Neural cell (in vitro differentiated cells): Measurements from ENCODE around the gene CACNA1C. TPM values are rescaled to one million over a fixed set of nuclear protein-coding genes. Genes with fewer than 3 reads are reported as not detected.

Source experiments
- H2AFZ ChIP-seq: fragments of 200-600, 300-800 bp; sonication (generic), shearing (Covaris generic); 2 replicates; pipeline ENCODE4 v1.6.0; 2014; ENCODE audit warnings: low read depth, mild to moderate bottlenecking, antibody characterized with exemption, low read length, moderate library complexity
- H3F3A ChIP-seq: fragments of 200-600 bp; shearing (Covaris generic); 2 replicates; pipeline ENCODE4 v1.6.1; 2016; ENCODE audit warnings: mild to moderate bottlenecking, moderate library complexity, mixed read lengths, antibody characterized with exemption, low read length; ENCODE audit not compliant: insufficient read depth, poor library complexity, severe bottlenecking
- H3K27ac ChIP-seq: fragments of 200-600, 300-800 bp; sonication (generic), shearing (Covaris generic); 2 replicates; pipeline ENCODE4 v1.5.1; 2014; ENCODE audit warnings: mild to moderate bottlenecking, low read length, moderate library complexity
- H3K27me3 ChIP-seq: fragments of 300-800, 200-600 bp; sonication (generic), shearing (Covaris generic); 2 replicates; pipeline ENCODE4 v1.6.0; 2014; ENCODE audit warnings: mild to moderate bottlenecking, low read depth, low read length, moderate library complexity; ENCODE audit not compliant: insufficient read depth
- H3K36me3 ChIP-seq: fragments of 300-800, 200-600 bp; sonication (generic), shearing (Covaris generic); 2 replicates; pipeline ENCODE4 v1.5.1; 2014; ENCODE audit warnings: mild to moderate bottlenecking, antibody characterized with exemption, low read length, moderate library complexity; ENCODE audit not compliant: insufficient read depth
- H3K4me2 ChIP-seq: fragments of 300-800, 200-600 bp; sonication (generic), shearing (Covaris generic); 2 replicates; pipeline ENCODE4 v1.6.0; 2014; ENCODE audit warnings: mild to moderate bottlenecking, low read length
- H3K4me3 ChIP-seq: fragments of 300-800, 200-600 bp; sonication (generic), shearing (Covaris generic); 2 replicates; pipeline ENCODE4 v1.5.1; 2014; ENCODE audit warnings: mild to moderate bottlenecking, low read length, moderate library complexity
- H3K79me2 ChIP-seq: fragments of 200-600 bp; shearing (Covaris generic); replicated peaks from 2 replicates; pipeline ENCODE4 v1.6.0; 2014; ENCODE audit warnings: mild to moderate bottlenecking, low read length, moderate library complexity; ENCODE audit not compliant: insufficient read depth
- H3K9ac ChIP-seq: fragments of 300-800, 200-600 bp; sonication (generic), shearing (Covaris generic); 2 replicates; pipeline ENCODE4 v1.6.1; 2016; ENCODE audit warnings: mild to moderate bottlenecking, low read length, mixed read lengths
- H3K9me2 ChIP-seq: fragments of 200-600 bp; shearing (Covaris generic); 2 replicates; pipeline ENCODE4 v1.6.1; 2016; ENCODE audit warnings: mild to moderate bottlenecking, low read length, mixed read lengths; ENCODE audit not compliant: insufficient read depth
- H3K9me3 ChIP-seq: fragments of 200-600, 300-800 bp; sonication (generic), shearing (Covaris generic); 2 replicates; pipeline ENCODE4 v1.6.1; 2016; ENCODE audit warnings: mild to moderate bottlenecking, mixed run types, low read length, moderate library complexity, mixed read lengths
- H4K20me1 ChIP-seq: fragments of 200-600 bp; shearing (Covaris generic); 2 replicates; pipeline ENCODE4 v1.6.1; 2016; ENCODE audit warnings: mild to moderate bottlenecking, mixed run types; ENCODE audit not compliant: insufficient read depth
- EP300 ChIP-seq: fragments of 450-650 bp; conservative IDR thresholded peaks from 2 replicates; pipeline ENCODE4 v1.6.1; 2014; ENCODE audit warnings: antibody characterized with exemption, mild to moderate bottlenecking, moderate library complexity; ENCODE audit not compliant: poor library complexity, severe bottlenecking
- EZH2 ChIP-seq: fragments of 200-600, 300-800 bp; shearing (Covaris generic), sonication (generic); IDR thresholded peaks from 2 replicates; pipeline ENCODE4 v1.6.1; 2014; ENCODE audit warnings: antibody characterized with exemption, low read length, borderline replicate concordance, mild to moderate bottlenecking; ENCODE audit not compliant: insufficient read depth, poor library complexity, severe bottlenecking
- MXI1 ChIP-seq: fragments of 450-650 bp; conservative IDR thresholded peaks from 2 replicates; pipeline ENCODE4 v1.6.1; 2014; ENCODE audit warnings: antibody characterized with exemption, mild to moderate bottlenecking; ENCODE audit not compliant: poor library complexity, severe bottlenecking
- POLR2AphosphoS5 ChIP-seq: IDR thresholded peaks from 2 replicates; pipeline ENCODE4 v1.6.1; 2012
- RAD21 ChIP-seq: fragments of 450-650 bp; conservative IDR thresholded peaks from 2 replicates; pipeline ENCODE4 v1.6.1; 2014; ENCODE audit warnings: antibody characterized with exemption, mild to moderate bottlenecking, moderate library complexity
- SMC3 ChIP-seq: fragments of 450-650 bp; conservative IDR thresholded peaks from 2 replicates; pipeline ENCODE4 v1.6.1; 2014; ENCODE audit warnings: antibody characterized with exemption, mild to moderate bottlenecking, moderate library complexity; ENCODE audit not compliant: poor library complexity
- TAF1 ChIP-seq: IDR thresholded peaks from 2 replicates; pipeline ENCODE4 v1.6.1; 2012; ENCODE audit warnings: low read depth
- polyA plus RNA-seq: library from polyadenylated mRNA; depleted of rRNA; stranded (reverse); fragments of >200 nt; gene quantifications from 2 replicates; pipeline ENCODE4 v1.2.3, GENCODE V29; 2014
- TF ChIP-seq, protein P1 (sequence below): IDR thresholded peaks from 2 replicates; pipeline ENCODE4 v1.6.1; 2012; ENCODE audit warnings: borderline replicate concordance
- TF ChIP-seq, protein P2 (sequence below): fragments of 450-650 bp; IDR thresholded peaks from 2 replicates; pipeline ENCODE4 v1.5.1; 2014; ENCODE audit warnings: antibody characterized with exemption, mild to moderate bottlenecking, moderate library complexity; ENCODE audit not compliant: poor library complexity, severe bottlenecking

CACNA1C gene
- polyA plus RNA-seq, 1 donor from 2014 or later = 9.7 TPM

DNA sequence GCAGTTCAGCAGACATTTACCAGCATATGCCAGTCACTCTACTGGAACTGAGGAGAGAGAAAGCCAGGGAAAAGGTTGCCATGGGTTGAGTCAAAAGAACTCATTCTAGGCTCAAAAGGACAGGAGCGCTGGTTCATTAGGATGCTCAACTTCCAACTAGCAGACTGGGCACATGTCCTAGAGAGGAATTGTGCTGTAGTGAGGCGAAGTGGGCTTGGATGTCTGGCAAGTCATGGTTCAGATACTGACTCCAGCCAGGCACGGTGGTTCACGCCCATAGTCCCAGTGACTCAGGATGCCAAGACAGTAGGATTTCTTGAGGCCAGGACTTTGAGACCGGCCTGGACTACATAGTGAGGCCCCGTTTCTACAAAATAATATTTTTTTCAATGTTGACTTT lies 281.5 kb downstream of the CACNA1C start:
- Histone ChIP-seq H3K36me3 (no peaks in the 10 kb centered on the region), H3K27me3 (no peaks in the 10 kb centered on the region), H3K9me2 (no peaks in the 10 kb centered on the region), H3K79me2 (no peaks in the 10 kb centered on the region), H3K27ac (no peak overlapping the region), H3F3A (no peaks in the 10 kb centered on the region), H3K4me2 (no peak overlapping the region), H3K9me3 (no peaks in the 10 kb centered on the region), H3K9ac (no peak overlapping the region), H3K4me3 (no peak overlapping the region), H2AFZ (no peak overlapping the region), H4K20me1 (no peaks in the 10 kb centered on the region)
- no peak for TF ChIP-seq TAF1
- TF ChIP-seq, protein P1, sequence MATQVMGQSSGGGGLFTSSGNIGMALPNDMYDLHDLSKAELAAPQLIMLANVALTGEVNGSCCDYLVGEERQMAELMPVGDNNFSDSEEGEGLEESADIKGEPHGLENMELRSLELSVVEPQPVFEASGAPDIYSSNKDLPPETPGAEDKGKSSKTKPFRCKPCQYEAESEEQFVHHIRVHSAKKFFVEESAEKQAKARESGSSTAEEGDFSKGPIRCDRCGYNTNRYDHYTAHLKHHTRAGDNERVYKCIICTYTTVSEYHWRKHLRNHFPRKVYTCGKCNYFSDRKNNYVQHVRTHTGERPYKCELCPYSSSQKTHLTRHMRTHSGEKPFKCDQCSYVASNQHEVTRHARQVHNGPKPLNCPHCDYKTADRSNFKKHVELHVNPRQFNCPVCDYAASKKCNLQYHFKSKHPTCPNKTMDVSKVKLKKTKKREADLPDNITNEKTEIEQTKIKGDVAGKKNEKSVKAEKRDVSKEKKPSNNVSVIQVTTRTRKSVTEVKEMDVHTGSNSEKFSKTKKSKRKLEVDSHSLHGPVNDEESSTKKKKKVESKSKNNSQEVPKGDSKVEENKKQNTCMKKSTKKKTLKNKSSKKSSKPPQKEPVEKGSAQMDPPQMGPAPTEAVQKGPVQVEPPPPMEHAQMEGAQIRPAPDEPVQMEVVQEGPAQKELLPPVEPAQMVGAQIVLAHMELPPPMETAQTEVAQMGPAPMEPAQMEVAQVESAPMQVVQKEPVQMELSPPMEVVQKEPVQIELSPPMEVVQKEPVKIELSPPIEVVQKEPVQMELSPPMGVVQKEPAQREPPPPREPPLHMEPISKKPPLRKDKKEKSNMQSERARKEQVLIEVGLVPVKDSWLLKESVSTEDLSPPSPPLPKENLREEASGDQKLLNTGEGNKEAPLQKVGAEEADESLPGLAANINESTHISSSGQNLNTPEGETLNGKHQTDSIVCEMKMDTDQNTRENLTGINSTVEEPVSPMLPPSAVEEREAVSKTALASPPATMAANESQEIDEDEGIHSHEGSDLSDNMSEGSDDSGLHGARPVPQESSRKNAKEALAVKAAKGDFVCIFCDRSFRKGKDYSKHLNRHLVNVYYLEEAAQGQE = no peak
- TF ChIP-seq MXI1 = no peak
- TF ChIP-seq POLR2AphosphoS5 = no peak
- no peak for TF ChIP-seq SMC3
- TF ChIP-seq EZH2 = no peak
- TF ChIP-seq EP300 = no peak
- TF ChIP-seq, protein P2, sequence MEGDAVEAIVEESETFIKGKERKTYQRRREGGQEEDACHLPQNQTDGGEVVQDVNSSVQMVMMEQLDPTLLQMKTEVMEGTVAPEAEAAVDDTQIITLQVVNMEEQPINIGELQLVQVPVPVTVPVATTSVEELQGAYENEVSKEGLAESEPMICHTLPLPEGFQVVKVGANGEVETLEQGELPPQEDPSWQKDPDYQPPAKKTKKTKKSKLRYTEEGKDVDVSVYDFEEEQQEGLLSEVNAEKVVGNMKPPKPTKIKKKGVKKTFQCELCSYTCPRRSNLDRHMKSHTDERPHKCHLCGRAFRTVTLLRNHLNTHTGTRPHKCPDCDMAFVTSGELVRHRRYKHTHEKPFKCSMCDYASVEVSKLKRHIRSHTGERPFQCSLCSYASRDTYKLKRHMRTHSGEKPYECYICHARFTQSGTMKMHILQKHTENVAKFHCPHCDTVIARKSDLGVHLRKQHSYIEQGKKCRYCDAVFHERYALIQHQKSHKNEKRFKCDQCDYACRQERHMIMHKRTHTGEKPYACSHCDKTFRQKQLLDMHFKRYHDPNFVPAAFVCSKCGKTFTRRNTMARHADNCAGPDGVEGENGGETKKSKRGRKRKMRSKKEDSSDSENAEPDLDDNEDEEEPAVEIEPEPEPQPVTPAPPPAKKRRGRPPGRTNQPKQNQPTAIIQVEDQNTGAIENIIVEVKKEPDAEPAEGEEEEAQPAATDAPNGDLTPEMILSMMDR = no peak
- TF ChIP-seq RAD21 = no peak

DNA sequence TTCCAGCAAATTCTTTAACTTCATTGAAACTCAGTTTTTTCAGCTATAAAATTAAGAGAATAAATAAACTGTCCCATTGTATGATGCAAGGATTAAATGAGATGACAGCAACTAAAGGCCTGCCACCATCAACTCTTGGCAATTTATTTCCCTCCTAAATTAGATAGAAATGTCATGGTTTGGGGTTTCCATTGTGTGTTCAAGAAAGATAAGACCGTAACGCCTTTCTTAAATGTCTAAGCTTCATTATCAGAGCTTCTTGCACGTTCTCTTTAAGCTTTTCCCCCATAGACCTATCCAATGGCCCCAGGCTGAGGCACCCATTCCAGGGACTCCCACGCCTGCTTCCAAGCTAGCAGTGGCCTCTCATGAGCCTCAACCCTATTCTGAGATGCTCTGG lies 281.9 kb downstream of the CACNA1C start:
- Histone ChIP-seq H3K9me3 (no peaks in the 10 kb centered on the region), H3F3A (no peaks in the 10 kb centered on the region), H3K4me3 (no peak overlapping the region), H3K36me3 (no peaks in the 10 kb centered on the region), H3K9ac (no peak overlapping the region), H2AFZ (no peak overlapping the region), H3K9me2 (no peaks in the 10 kb centered on the region), H4K20me1 (no peaks in the 10 kb centered on the region), H3K4me2 (no peak overlapping the region), H3K79me2 (no peaks in the 10 kb centered on the region), H3K27me3 (no peaks in the 10 kb centered on the region), H3K27ac (no peak overlapping the region)
- no peak for TF ChIP-seq EZH2
- TF ChIP-seq, protein P1 = no peak
- TF ChIP-seq RAD21 = no peak
- TF ChIP-seq TAF1 = no peak
- no peak for TF ChIP-seq MXI1
- no peak for TF ChIP-seq POLR2AphosphoS5
- TF ChIP-seq EP300 = no peak
- TF ChIP-seq, protein P2 = no peak
- no peak for TF ChIP-seq SMC3
